AG04449 (cell line): ENCODE measurements around the gene ARHGEF33.

ENCODE experiments used
- CTCF ChIA-PET: fragments of 350-600 bp; formaldehyde crosslinking; extraction: SDS; loops from one replicate; lab custom pipeline; 2021; ENCODE audit warnings: antibody characterized with exemption; lab: Yijun Ruan, JAX
- POLR2A ChIA-PET: fragments of 400-600, 350-600 bp; formaldehyde crosslinking; extraction: SDS; loops from one replicate; lab custom pipeline; 2020; ENCODE audit warnings: antibody characterized with exemption, inconsistent platforms; lab: Yijun Ruan, JAX
- DNase-seq: peaks from one replicate; pipeline ENCODE4 v3.0.0-alpha.2; 2010; ENCODE audit warnings: low read depth, low spot score
- H3K4me3 ChIP-seq: 2 replicates; pipeline ENCODE4 v1.5.1; 2011; ENCODE audit warnings: low read depth, mild to moderate bottlenecking, control low read depth, low read length
- CTCF ChIP-seq: IDR thresholded peaks from one replicate; pipeline ENCODE4 v1.5.1; 2011; ENCODE audit warnings: mild to moderate bottlenecking, moderate library complexity, low read length, control low read depth, inconsistent platforms; ENCODE audit not compliant: insufficient read depth; ENCODE audit errors: missing control alignments

The ARHGEF33 gene

GRCh38 chr2:38887347-38887746 is 2.3 kb upstream of the ARHGEF33 start:
- ChIA-PET POLR2A (no interaction called here), CTCF (interaction anchor here (1.5 kb wide), 1 partner anchor 12 kb away, joined by 3 read pairs; the partner anchor contains the start of genes DHX57 and MORN2)
- no peak overlapping the region for H3K4me3 ChIP-seq
- no peak for DNase-seq
- TF ChIP-seq CTCF: no peak

GRCh38 chr2:38887902-38888554 is 1.6 kb upstream of the ARHGEF33 start:
- DNase-seq: no peak
- H3K4me3 ChIP-seq: no peak overlapping the region
- ChIA-PET POLR2A (no interaction called here), CTCF (no interaction called here)
- no peak for TF ChIP-seq CTCF

- POLR2A ChIA-PET: no interaction called here
- TF ChIP-seq CTCF: no peak
- CTCF ChIA-PET: interaction anchor here (1.6 kb wide), 1 partner anchor 8 kb away, joined by 3 read pairs; no protein-coding TSS in a partner anchor
These were observed 630 bp upstream of the ARHGEF33 start for GRCh38 chr2:38889045-38889444.

GRCh38 chr2:38892819-38893218 is 3.1 kb downstream of the ARHGEF33 start:
- TF ChIP-seq CTCF: no peak
- ChIA-PET POLR2A (no interaction called here), CTCF (no interaction called here)
- no peak for DNase-seq
- H3K4me3 ChIP-seq: no peak overlapping the region

More at GRCh38 chr2:38889045-38889444, 630 bp upstream of the ARHGEF33 start:
- no peak overlapping the region for H3K4me3 ChIP-seq
- DNase-seq: no peak

- no peak for TF ChIP-seq CTCF
- H3K4me3 ChIP-seq: no peak overlapping the region
- no peak for DNase-seq
- ChIA-PET CTCF (no interaction called here), POLR2A (no interaction called here)
These were observed 8.6 kb downstream of the ARHGEF33 start for GRCh38 chr2:38898256-38898655.

GRCh38 chr2:38900726-38901125 is 11.1 kb downstream of the ARHGEF33 start:
- TF ChIP-seq CTCF: no peak
- H3K4me3 ChIP-seq: no peak overlapping the region
- DNase-seq: no peak
- POLR2A ChIA-PET: no interaction called here
- CTCF ChIA-PET: interaction anchor here (1.4 kb wide), 1 partner anchor 46 kb away, joined by 3 read pairs; no protein-coding TSS in a partner anchor
